Measurements from ENCODE around the gene KLHL25.

KLHL25 gene

GRCh38 chr15:85746641-85747040 is 48.1 kb downstream of the KLHL25 start:
- H3K4me3 ChIP-seq (ENCODE audit: low read length), result no peak overlapping the region
- no peak for TF ChIP-seq ZNF274 (IDR thresholded peaks at IDR 0.05; ENCODE audit: low read depth, low read length)

- TF ChIP-seq ZNF274 (IDR thresholded peaks at IDR 0.05; ENCODE audit: low read depth, low read length), result no peak
- no peak overlapping the region for H3K4me3 ChIP-seq (ENCODE audit: low read length)
Observed at GRCh38 chr15:85745525-85746150, 49.1 kb downstream of the KLHL25 start.

- no peak overlapping the region for H3K4me3 ChIP-seq (ENCODE audit: low read length)
- no peak for TF ChIP-seq ZNF274 (IDR thresholded peaks at IDR 0.05; ENCODE audit: low read depth, low read length)
Observed at GRCh38 chr15:85745023-85745422, 49.7 kb downstream of the KLHL25 start.

GRCh38 chr15:85744579-85744978 is 50.1 kb downstream of the KLHL25 start:
- H3K4me3 ChIP-seq (ENCODE audit: low read length), result no peak overlapping the region
- TF ChIP-seq ZNF274 (IDR thresholded peaks at IDR 0.05; ENCODE audit: low read depth, low read length), result no peak

GRCh38 chr15:85743392-85744055 is 51.2 kb downstream of the KLHL25 start:
- no peak for TF ChIP-seq ZNF274 (IDR thresholded peaks at IDR 0.05; ENCODE audit: low read depth, low read length)
- H3K4me3 ChIP-seq (ENCODE audit: low read length), result no peak overlapping the region

- no peak for TF ChIP-seq ZNF274 (IDR thresholded peaks at IDR 0.05; ENCODE audit: low read depth, low read length)
- H3K4me3 ChIP-seq (ENCODE audit: low read length), result no peak overlapping the region
Observed at GRCh38 chr15:85742186-85742821, 52.4 kb downstream of the KLHL25 start.

- no peak overlapping the region for H3K4me3 ChIP-seq (ENCODE audit: low read length)
- TF ChIP-seq ZNF274 (IDR thresholded peaks at IDR 0.05; ENCODE audit: low read depth, low read length), result no peak
Observed at GRCh38 chr15:85741662-85742061, 53.1 kb downstream of the KLHL25 start.

GRCh38 chr15:85741021-85741421 is 53.7 kb downstream of the KLHL25 start:
- no peak for TF ChIP-seq ZNF274 (IDR thresholded peaks at IDR 0.05; ENCODE audit: low read depth, low read length)

GRCh38 chr15:85737061-85737460 is 57.7 kb downstream of the KLHL25 start:
- no peak for TF ChIP-seq ZNF274 (IDR thresholded peaks at IDR 0.05; ENCODE audit: low read depth, low read length)
- H3K4me3 ChIP-seq (ENCODE audit: low read length), result no peak overlapping the region

More at GRCh38 chr15:85741021-85741421, 53.7 kb downstream of the KLHL25 start:
- H3K4me3 ChIP-seq (ENCODE audit: low read length), result no peak overlapping the region

- TF ChIP-seq ZNF274 (IDR thresholded peaks at IDR 0.05; ENCODE audit: low read depth, low read length), result no peak
- H3K4me3 ChIP-seq (ENCODE audit: low read length), result no peak overlapping the region
Observed at GRCh38 chr15:85733416-85733815, 61.3 kb downstream of the KLHL25 start.

GRCh38 chr15:85730001-85730820 is 64.5 kb downstream of the KLHL25 start:
- TF ChIP-seq ZNF274 (IDR thresholded peaks at IDR 0.05; ENCODE audit: low read depth, low read length), result no peak
- H3K4me3 ChIP-seq (ENCODE audit: low read length), result no peak overlapping the region

GRCh38 chr15:85727068-85727467 is 67.7 kb downstream of the KLHL25 start:
- TF ChIP-seq ZNF274 (IDR thresholded peaks at IDR 0.05; ENCODE audit: low read depth, low read length), result no peak
- H3K4me3 ChIP-seq (ENCODE audit: low read length), result no peak overlapping the region

GRCh38 chr15:85726454-85726853 is 68.3 kb downstream of the KLHL25 start:
- TF ChIP-seq ZNF274 (IDR thresholded peaks at IDR 0.05; ENCODE audit: low read depth, low read length), result no peak
- no peak overlapping the region for H3K4me3 ChIP-seq (ENCODE audit: low read length)

GRCh38 chr15:85725564-85725963 is 69.2 kb downstream of the KLHL25 start:
- no peak overlapping the region for H3K4me3 ChIP-seq (ENCODE audit: low read length)
- no peak for TF ChIP-seq ZNF274 (IDR thresholded peaks at IDR 0.05; ENCODE audit: low read depth, low read length)
